Vagina (tissue), 2 donors: ENCODE measurements around the gene DPCD.

Experiments
- CTCF ChIP-seq, 3 experiments: fragments of 450-650 bp in 2 of 3; fragments of 200-600 bp in 1 of 3; sonication (generic) in 1 of 3; IDR thresholded peaks; one replicate each; pipeline ENCODE4 v1.5.1; 2017 to 2019; ENCODE audit warnings: antibody characterized with exemption in 3 of 3, mild to moderate bottlenecking in 2 of 3, moderate library complexity in 2 of 3
- POLR2AphosphoS5 ChIP-seq, 2 donors: sonication (generic); formaldehyde crosslinking; IDR thresholded peaks; one replicate each; pipeline ENCODE4 v1.9.0; 2017; ENCODE audit warnings: antibody characterized with exemption in 2 of 2, mild to moderate bottlenecking in 2 of 2, low read depth in 1 of 2; ENCODE audit not compliant: insufficient read depth in 1 of 2

GRCh38 chr10:101595591-101596433 is 7.7 kb downstream of the DPCD start:
- TF ChIP-seq CTCF (IDR thresholded peaks at IDR 0.05) (no peak), POLR2AphosphoS5 (IDR thresholded peaks at IDR 0.05; ENCODE audit: insufficient read depth in 1 of 2, low read depth in 1 of 2) (no peak)
